ENCODE data around the gene SASH1. TPM values are rescaled to one million over a fixed set of nuclear protein-coding genes. Genes with fewer than 3 reads are reported as not detected.

SASH1 gene
- total RNA-seq, 1 experiment from 2014 or later: 11.7 TPM

DNA sequence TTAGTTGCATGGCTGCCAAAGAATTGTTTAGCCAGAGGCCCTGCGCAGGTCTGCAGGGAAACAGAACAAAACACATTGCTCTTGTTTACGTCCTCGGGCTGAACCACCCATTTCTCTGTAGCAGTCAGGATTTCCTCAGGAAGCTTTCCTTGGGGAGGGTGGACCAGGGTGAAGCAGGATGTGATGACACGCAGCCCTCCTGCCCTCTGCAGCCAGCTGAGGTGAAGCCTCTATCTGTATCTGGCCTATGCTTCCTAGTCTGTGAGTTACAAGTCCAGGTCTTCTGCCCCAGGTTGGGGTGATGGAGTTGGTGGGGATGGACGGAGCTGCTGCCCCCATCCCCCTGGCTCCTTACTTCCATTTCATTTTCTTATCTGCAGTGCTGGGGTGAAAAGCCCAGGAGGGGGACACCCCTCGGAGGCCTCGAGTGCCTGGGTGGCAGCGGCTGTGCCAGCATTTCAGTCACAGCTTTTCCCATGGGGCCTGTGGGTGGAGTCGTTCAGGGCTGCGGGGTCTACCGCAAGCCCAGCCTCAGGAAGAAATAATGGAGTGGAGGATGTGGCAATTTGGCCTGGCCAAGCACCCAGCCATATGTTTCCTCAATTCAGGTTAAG, 24.9 kb downstream of the SASH1 start:
- no peaks in the 10 kb centered on the region for H3K79me2 ChIP-seq (ENCODE audit: insufficient read depth, low read length)
- no peaks in the 10 kb centered on the region for H3K9me3 ChIP-seq (ENCODE audit: control insufficient read depth in 1 of 2, insufficient read depth in 1 of 2, low read depth in 1 of 2, low read length in 2 of 2)
- ChIA-PET RAD21 (ENCODE audit: low non-redundant PET in 1 of 2, low total read pairs in 2 of 2, uncharacterized antibody in 2 of 2, unreplicated experiment in 2 of 2) (no interaction called here), POLR2A (interaction anchor here (0.6 kb wide), 1 partner anchor 14 kb away, joined by 3 read pairs; no protein-coding TSS in a partner anchor), CTCF (no interaction called here)
- no peak for DNase-seq (ENCODE audit: low read depth, low spot score)
- no TSS peak for BruUV-seq (replicated peaks)
- TF ChIP-seq, protein P1, sequence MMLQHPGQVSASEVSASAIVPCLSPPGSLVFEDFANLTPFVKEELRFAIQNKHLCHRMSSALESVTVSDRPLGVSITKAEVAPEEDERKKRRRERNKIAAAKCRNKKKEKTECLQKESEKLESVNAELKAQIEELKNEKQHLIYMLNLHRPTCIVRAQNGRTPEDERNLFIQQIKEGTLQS (IDR thresholded peaks at IDR 0.05): no peak
- TF ChIP-seq POLR2AphosphoS5 (IDR thresholded peaks at IDR 0.05; ENCODE audit: low read depth, low read length): no peak
- TF ChIP-seq ELF1 (IDR thresholded peaks at IDR 0.05; ENCODE audit: borderline replicate concordance, low read depth): no peak
- TF ChIP-seq TCF7L2 (IDR thresholded peaks at IDR 0.05; ENCODE audit: borderline replicate concordance, extremely low read depth, insufficient read depth, insufficient read length): no peak
- TF ChIP-seq RAD21 (IDR thresholded peaks at IDR 0.05; ENCODE audit: low read depth): no peak
- no peak for TF ChIP-seq YY1 (IDR thresholded peaks at IDR 0.05; ENCODE audit: extremely low read depth, insufficient replicate concordance, low read depth, low read length)
- TF ChIP-seq, protein P2, sequence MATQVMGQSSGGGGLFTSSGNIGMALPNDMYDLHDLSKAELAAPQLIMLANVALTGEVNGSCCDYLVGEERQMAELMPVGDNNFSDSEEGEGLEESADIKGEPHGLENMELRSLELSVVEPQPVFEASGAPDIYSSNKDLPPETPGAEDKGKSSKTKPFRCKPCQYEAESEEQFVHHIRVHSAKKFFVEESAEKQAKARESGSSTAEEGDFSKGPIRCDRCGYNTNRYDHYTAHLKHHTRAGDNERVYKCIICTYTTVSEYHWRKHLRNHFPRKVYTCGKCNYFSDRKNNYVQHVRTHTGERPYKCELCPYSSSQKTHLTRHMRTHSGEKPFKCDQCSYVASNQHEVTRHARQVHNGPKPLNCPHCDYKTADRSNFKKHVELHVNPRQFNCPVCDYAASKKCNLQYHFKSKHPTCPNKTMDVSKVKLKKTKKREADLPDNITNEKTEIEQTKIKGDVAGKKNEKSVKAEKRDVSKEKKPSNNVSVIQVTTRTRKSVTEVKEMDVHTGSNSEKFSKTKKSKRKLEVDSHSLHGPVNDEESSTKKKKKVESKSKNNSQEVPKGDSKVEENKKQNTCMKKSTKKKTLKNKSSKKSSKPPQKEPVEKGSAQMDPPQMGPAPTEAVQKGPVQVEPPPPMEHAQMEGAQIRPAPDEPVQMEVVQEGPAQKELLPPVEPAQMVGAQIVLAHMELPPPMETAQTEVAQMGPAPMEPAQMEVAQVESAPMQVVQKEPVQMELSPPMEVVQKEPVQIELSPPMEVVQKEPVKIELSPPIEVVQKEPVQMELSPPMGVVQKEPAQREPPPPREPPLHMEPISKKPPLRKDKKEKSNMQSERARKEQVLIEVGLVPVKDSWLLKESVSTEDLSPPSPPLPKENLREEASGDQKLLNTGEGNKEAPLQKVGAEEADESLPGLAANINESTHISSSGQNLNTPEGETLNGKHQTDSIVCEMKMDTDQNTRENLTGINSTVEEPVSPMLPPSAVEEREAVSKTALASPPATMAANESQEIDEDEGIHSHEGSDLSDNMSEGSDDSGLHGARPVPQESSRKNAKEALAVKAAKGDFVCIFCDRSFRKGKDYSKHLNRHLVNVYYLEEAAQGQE (IDR thresholded peaks at IDR 0.05; ENCODE audit: low read depth): no peak
- TF ChIP-seq CBX3 (IDR thresholded peaks at IDR 0.05; ENCODE audit: low read depth): no peak
- TF ChIP-seq POLR2A (IDR thresholded peaks at IDR 0.05; ENCODE audit: borderline replicate concordance, extremely low read depth, insufficient read depth, insufficient read length): no peak
- no peak for TF ChIP-seq ZBTB33 (IDR thresholded peaks at IDR 0.05; ENCODE audit: extremely low read depth, insufficient replicate concordance, low read length)
- no peak for ATAC-seq
- no peak overlapping the region for H3K9ac ChIP-seq (ENCODE audit: low read length)
- no peak overlapping the region for H3K27ac ChIP-seq (ENCODE audit: low read depth, low read length)
- no peak overlapping the region for H2AFZ ChIP-seq (ENCODE audit: low read depth, low read length, poor library complexity, severe bottlenecking)
- H4K20me1 ChIP-seq (ENCODE audit: insufficient read depth): no peaks in the 10 kb centered on the region
- intact Hi-C loops (cut with micrococcal nuclease): no loop called here
- H3K4me2 ChIP-seq (ENCODE audit: low read length): no peak overlapping the region
- H3K36me3 ChIP-seq (ENCODE audit: control insufficient read depth in 1 of 2, insufficient read depth in 2 of 2, low read length in 2 of 2): no peaks in the 10 kb centered on the region
- no peak overlapping the region for H3K4me3 ChIP-seq (replicated peaks in 1 of 2; ENCODE audit: low read depth in 1 of 2, low read length in 2 of 2)
- H3K4me1 ChIP-seq (ENCODE audit: control insufficient read depth in 1 of 2, insufficient read depth in 2 of 2, low read length in 2 of 2): peaks cover 0 to 5% of the 10 kb centered on the region in 2 experiments; a peak in 1 of 4 replicates
- H3K27me3 ChIP-seq (ENCODE audit: insufficient read depth, low read length): no peaks in the 10 kb centered on the region
- no peaks in the 10 kb centered on the region for H3K9me2 ChIP-seq (ENCODE audit: insufficient read depth)
